HG02973 (cell line): Measurements from ENCODE around the gene ACTN3.
"Not testable (repeated sequence)": the region's sequence is repeated elsewhere in the genome, so short reads cannot be mapped to it uniquely, and the experiment has no call there.

Experiments used
- ATAC-seq: cut with Tn5 transposase; IDR thresholded peaks from one replicate; pipeline ENCODE4 v1.9.1; 2021; ENCODE audit warnings: moderate library complexity; ENCODE audit not compliant: unreplicated experiment

ACTN3 gene

DNA sequence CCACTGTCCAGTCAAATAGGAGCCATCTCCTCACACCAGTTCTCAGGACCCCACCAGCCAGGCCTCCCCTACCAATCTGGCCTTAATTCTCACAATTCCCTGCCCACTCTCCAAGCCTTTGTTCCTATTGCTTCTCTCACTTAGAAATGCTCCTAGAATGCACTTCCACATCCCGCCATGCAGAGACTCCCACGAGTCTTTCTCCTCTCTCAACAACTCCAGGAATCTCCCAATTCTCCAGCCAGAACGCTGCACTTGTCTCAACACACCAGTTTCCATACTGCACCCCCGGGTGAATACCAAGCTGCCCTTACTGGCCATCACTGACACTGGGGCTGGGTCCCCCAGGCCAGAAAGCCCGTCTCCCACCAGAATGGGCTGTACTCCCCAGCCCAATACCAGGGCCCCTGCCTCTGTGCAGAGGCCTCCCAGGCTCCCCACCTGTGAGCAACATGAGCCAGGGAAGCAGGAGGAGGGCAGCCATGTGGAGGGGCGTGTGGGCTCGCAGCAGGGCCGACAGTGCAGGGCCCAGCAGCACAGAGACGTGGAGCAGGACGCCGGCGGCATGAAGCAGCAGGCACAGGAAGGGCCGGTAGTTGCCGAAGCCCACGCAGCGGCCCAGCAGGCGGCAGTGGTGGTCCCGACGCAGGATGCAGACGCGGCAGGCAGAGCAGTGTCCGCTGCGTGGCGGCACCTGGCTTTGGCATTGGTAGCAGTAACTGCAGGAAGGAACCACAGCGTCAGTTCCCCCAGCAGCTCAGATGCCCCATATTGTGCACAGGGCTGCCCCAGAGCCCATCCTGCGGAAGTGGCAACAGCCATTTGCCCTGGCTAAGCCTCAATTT is 3.2 kb upstream of the ACTN3 start:
- ATAC-seq = no peak

DNA sequence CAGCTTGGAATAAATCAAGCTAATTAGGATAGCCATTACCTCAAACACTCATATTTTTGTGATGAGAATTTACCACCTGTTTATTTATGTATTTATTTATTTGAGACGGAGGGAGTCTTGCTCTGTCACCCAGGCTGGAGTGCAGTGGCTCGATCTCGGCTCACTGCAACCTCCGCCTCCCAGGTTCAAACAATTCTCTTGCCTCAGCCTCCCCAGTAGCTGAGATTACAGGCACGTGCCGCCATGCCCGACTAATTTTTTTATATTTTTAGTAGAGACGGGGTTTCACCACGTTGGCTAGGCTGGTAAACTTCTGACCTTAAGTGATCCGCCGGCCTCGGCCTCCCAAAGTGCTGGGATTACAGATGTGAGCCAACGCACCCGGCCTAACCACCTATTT is 1.8 kb upstream of the ACTN3 start:
- not testable (repeated sequence) for ATAC-seq

DNA sequence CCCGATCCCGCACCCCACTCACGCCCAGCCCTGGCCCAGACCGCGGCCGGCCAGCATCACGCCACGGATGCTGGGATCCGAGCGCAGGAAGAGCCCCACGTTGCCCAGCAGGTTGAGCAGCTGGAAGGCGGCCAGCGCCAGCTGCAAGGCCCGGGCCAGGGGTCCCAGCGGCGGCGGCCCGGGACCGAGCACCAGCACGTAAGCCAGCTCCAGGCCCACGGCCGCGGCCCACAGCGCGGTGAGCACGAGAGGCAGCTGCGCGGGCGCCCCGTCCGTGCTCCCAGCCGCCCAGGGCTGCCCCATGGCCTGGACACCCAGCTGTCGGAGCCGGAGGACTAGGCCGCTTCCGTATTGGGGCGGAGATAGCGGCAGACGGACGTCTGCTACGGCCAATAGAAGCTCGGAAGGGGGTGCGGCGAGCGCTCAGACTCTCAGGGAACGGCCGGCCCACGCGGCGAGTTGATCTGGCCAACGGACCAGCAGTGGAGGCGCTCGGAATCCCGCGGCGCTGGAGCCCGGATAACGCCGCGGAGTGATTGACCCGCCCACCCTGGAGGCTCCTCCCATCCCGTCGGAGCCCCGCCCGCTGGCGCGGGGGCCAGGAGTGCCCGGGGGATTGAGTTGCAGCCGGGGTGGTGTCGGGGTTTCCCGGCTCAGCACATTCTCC is 869 bp upstream of the ACTN3 start, which contains the start of gene ZDHHC24:
Gene ZDHHC24 (minus strand): TSS at position 348 of the 667 bp plus-strand sequence. CDS start 45 bp downstream, at position 303.
- peak; percentile 77 for ATAC-seq

DNA sequence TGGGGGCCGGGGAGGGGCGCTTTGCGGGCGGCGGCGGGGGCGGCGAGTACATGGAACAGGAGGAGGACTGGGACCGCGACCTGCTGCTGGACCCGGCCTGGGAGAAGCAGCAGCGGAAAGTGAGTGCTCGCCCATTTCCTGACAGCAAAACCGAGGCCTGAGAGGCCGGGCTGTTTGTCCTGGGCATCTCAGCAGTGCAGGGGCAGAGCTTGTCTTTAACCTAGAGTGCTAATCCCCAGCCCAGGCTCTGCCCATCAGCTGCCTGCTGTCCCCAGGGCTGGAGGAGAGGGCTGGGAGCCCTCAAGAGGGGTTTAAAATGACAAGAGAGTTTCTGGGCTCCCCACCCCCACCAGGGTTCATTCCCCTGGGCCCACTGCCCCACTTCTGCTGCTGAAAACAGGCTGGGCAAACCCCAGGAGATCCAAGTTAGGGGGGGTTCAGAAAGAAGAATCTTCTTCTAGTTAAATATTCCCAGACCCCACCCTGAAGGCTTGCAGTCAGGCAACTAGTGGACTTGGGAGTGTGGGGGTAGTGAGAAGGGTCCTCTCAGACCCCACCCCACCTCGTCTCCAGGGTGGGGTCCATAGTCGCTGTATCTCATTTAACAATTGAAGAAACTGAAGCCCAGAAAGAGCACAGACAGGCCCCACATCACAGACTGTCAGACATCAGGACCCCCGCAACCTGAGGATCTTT is 411 bp downstream of the ACTN3 start:
- ATAC-seq = no peak

DNA sequence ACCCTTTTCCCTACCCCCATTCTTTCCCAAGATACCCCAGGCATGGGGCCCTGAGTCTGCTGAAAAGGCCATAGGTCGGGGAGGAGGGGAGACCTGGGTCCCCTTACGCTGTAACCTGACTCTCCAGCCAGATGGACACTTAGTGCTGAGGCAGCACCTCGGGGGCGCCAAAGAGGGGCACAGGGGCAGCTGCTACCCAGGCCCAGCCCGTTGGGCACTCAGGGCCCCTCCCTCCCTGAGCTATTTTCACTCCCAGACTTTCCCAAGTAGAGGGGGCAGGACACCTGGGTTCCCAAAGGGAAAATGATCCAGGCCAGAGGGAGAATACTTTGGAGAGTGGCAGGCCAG is 933 bp downstream of the ACTN3 start:
- ATAC-seq = no peak

DNA sequence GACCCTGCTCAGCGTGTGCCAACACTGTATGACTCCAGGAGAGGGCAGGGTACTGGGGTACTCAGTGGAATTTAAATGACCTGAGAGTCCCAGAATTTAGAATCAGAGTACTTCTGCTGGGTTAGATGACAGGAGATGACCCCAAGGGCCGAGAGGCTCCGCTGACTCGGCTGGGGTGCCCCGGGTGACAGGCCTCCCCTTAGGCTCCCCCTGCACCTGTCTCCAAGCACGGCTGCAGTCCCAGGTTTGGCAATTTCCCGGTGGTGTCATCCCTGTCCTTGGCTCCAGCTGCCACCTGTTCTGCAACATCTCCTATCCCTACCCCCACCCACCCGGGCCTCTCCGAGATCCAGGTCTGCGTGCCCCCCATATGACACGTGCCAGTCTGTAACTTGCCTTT is 1.3 kb downstream of the ACTN3 start:
- ATAC-seq = no peak

DNA sequence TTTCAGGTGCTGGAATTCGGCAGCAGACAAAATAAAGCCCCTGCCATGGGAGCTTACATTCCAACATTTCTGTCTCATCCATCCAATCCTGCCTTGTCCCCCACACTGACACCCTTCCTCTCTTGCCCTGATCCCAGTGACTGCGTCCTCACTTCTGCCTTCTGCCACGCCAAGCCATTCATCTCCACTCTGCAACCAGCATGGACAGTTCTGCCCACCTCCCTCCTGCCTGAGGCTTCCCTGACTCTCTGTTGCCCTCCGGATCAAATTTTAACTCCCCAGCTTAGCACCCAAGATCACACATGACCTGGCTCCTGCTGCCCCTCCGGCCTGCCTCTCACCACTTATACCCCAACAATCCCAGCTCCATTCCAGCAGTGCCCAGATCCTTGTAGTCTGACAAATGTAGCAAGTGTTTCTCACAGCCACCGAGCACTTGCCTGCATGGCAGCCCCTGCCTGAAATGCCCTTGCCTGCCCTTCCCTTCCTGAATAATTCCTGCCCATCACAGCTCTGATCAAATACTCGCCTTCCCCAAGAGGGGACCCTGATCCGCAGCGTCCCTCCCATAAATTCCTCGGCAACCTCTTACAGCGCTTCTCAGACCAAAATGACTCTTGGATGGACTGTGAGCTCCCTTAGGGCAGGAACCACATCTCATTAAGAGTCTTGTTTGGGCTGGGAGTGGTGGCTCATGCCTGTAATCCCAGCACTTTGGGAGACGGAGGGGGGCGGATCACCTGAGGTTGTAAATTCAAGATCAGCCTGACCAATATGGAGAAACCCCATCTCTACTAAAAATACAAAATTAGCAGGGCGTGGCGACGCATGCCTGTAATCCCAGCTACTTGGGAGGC is 2.3 kb downstream of the ACTN3 start:
- ATAC-seq = no peak

DNA sequence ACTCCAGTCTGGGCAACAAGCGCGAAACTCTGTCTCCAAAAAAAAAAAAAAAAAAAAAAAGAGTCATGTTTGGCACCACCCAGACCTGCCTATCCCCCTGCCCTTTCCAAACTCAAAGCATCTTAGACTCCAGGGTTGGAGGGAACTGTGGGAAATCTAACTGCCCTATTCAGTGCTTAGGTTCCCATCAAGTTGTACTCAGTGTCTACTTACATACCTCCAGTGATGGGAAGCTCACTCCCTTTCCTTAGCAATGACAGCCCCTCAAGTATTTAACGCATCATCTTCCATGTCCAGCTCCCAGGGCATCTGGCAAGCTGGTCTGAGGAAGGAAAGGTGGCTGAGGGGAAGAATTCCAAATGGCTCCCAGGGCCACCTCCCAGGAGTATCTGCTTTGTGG is 3.0 kb downstream of the ACTN3 start:
- no peak for ATAC-seq

DNA sequence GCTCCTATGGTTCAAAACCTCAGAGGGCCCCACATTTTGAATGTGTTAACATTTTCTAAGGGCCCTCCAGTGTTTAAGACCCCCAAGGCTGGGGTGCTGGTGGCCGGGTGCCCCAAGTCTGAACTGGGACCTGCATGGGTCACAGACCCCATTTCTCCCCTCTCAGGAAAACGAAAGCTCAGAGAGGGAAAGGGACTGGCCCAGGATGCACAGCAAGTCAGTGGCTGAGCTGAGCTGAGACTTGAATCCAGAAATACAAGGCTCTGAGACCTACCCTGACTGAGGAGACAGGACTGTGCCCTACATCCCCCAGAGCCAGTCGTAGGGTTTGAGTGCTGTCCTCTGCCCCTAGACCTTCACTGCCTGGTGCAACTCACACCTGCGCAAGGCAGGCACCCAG is 4.2 kb downstream of the ACTN3 start:
- ATAC-seq = no peak

DNA sequence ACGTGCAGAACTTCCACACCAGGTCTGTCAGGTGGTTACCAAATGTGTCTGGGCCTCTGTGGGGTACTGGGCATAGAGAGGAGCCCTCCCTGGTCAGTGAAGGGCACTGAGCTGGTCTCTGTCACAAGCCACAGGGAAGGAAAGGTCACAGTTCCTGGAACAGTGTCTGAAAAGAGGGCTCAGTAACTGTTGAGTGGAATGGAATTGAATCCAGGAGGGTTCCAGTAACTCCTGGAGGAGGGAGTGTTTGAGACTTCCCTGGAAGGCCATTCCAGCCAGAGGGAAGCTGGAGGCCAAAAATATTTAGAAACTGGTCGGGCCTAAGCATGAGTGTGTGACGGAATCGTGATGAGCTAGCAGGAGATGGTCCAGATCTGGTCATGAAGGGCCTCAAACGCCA is 7.9 kb downstream of the ACTN3 start:
- ATAC-seq = no peak

DNA sequence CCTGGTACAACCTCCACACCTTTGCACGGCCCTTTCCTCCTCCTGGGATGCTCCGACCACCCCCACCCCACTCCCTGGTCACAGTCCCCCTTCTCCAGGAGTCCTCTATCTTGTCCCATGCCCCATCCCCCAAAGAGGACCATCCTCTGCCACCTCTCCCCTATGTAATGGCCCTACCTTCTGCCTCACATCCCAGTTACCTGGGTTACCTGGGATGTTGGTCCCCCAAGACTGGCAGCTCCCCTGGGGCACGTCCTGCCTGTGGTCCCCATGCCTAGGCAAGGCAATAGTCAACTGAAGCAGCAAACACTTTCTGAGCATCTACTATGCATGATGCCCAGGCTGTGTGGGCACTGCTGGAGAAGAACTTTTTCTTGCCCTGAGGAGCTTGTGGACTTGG is 8.7 kb downstream of the ACTN3 start:
- no peak for ATAC-seq

DNA sequence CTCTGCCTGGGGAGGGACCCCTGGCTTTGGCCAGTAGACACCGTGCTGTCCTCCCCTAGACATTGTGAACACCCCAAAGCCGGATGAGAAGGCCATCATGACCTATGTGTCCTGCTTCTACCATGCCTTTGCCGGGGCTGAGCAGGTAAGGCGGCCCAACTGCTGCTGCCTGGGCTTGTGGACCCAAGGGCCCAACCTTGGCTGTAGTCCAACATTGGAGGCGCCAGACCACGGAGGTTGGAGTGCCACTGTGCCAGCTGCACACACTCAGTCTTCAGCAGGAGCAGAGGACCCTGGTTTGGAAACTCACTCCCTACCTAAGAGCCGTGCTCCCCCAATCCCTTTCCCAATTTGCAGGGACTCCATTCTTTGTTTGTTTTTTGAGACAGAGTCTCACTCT is 9.4 kb downstream of the ACTN3 start:
- no peak for ATAC-seq

DNA sequence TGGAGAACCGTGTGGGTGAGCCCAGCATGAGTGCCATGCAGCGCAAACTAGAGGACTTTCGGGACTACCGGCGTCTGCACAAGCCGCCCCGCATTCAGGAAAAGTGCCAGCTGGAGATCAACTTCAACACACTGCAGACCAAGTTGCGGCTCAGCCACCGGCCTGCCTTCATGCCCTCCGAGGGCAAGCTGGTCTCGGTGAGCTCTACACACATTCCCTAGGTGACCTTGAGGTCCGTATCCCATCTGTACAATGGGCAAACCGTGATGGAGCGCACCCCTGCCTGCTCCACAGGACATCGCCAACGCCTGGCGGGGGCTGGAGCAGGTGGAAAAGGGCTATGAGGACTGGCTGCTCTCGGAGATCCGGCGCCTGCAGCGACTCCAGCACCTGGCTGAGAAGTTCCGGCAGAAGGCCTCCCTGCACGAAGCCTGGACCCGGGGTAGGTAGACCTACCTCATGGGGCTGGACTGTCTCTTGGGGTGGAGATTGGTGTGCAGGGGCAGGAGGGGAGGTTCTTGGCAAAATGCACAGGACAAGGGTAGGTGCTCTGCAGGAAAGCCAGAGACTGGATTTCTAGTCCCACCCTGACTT is 11.1 kb downstream of the ACTN3 start:
- ATAC-seq = no peak

DNA sequence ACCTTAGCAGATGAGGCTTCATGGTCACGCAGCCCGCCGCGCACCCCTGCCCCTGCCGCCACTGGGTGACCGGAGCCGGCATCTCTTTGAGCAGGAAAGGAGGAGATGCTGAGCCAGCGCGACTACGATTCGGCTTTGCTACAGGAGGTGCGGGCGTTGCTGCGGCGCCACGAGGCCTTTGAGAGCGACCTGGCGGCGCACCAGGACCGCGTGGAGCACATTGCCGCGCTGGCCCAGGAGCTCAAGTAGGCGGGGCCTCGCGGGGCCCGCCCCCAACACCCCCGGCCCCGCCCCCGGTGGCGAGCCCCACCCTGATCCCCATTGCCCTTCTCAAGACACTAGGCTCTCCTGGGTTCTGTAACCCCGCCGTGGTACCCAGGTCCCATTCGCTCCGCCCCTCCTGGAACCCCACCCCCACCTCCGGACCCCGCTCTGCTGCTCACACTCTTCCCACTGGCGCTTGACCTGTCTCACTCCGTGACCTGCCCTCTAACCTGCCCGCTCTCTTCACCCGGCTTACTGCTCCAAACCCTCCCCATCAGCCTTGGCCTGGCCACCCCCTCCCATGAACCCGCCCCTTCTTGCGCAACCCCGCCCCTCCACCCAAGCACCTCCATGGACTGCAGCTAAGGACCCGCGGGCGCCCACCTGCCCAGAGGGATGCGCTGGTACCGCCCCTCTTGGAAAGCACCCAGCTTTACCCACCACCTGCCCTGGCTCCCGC is 12.6 kb downstream of the ACTN3 start:
- no peak for ATAC-seq

DNA sequence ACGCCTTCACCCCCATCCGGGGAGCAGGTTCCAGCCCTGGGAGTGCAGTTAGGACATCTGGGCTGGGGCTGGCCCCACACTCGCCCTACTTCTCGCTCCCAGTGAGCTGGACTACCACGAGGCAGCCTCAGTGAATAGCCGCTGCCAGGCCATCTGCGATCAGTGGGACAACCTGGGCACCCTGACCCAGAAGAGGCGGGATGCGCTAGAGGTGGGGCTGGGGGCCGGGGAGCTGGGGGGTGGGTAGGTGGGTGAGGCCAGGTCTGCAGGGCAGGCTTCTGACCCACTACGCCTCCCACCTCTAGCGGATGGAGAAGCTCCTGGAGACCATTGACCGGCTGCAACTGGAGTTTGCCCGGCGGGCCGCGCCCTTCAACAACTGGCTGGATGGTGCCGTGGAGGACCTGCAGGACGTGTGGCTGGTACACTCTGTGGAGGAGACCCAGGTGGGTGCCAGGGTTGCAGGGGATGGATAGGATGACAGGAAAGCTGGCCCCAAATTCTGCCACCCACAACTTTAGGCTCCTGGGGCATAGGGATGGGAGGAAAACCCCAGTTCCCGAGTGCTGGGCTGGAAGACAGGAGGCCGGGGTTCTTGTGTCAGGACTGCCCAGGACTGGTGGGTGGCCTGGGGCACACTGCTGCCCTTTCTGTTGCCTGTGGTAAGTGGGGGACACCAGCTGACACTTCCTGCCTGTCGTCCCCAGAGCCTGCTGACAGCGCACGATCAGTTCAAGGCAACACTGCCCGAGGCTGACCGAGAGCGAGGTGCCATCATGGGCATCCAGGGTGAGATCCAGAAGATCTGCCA is 13.4 kb downstream of the ACTN3 start:
- ATAC-seq = no peak

DNA sequence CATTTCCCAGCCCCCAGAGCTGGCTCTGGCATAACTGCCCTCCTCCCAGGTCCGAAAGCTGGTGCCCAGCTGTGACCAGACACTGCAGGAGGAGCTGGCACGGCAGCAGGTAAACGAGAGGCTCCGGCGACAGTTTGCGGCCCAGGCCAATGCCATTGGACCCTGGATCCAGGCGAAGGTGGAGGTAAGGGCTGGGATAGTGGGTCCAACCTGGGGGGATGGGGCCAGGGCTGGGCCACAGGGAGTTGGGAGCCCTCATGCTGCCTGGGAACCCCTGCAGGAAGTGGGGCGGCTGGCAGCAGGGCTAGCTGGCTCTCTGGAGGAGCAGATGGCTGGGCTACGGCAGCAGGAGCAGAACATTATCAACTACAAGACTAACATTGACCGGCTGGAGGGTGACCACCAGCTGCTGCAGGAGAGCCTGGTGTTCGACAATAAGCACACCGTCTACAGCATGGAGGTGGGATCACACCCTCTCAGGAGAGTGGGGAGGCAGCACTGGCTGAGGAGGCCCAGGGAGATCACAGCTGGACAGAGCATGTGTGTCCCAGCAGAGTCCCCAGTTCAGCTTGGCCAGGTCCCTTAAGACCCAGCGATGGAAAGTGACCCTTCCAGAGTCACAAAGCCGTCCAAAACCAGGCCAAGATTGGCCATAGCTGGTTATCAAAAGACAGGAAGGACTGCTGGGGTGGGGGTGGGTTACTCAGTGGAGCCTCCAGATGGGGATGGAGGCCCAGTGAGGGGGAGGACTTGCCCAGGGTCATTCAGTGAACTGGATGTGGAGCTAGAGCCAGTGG is 14.7 kb downstream of the ACTN3 start:
- no peak for ATAC-seq

DNA sequence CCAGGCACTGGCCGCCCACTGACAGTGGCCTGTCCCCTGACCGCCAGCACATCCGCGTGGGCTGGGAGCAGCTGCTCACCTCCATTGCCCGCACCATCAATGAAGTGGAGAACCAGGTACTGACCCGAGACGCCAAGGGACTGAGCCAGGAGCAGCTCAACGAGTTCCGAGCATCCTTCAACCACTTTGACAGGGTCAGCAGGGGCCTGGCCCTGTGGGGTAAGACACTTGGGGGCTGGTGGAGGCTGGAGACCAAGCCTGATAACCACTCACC is 15.2 kb downstream of the ACTN3 start:
- ATAC-seq = no peak

DNA sequence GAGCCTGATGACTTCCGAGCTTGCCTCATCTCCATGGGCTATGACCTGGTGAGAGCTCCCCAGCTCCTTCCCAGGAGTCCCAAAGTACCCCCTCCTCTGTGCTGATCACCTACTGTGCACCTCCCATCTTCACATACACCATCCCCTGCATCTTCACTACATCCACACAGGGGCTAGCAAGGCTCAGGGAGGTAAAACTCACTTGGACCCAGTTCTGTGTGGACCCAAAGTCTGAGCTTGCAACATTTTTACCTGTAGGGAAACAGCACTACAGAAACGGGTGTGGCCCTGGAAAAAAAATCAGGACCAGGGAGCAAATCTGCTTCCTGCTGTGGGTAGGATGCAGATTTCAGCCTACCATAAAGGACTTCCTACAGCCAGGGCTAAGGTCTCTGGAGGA is 15.6 kb downstream of the ACTN3 start:
- ATAC-seq = no peak
